ENCODE data around the gene SLC46A2.

The SLC46A2 gene

DNA sequence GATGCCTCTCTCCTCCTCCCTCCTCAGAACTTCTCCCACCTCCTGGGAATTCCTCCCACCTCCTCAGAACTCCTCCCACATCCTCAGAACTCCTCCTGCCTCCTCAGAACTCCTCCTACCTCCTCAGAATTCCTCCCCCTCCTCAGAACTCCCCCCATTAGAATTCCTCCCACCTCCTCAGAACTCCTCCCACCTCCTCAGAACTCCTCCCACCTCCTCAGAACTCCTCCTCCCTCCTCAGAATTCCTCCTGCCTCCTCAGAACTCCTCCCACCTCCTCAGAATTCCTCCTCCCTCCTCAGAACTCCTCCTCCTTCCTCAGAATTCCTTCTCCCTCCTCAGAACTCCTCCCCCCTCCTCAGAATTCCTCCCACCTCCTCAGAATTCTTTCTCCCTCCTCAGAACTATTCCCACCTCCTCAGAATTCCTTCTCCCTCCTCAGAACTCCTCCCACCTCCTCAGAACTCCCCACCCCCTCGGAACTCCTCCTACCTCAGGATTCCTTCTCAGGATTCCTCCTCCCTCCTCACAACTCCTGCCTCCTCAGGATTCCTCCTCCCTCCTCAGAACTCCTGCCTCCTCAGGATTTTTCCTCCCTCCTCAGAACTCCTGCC lies 23.9 kb downstream of the SLC46A2 start:
- Histone ChIP-seq H3K23ac (ENCODE audit: low read length) (no peak overlapping the region), H4K8ac (ENCODE audit: low read depth, low read length) (no peak overlapping the region), H2BK120ac (ENCODE audit: low read depth, low read length) (no peak overlapping the region), H2BK15ac (replicated peaks; ENCODE audit: low read depth) (no peak overlapping the region), H3K27me3 (ENCODE audit: insufficient read depth, low read length, poor library complexity) (no peaks in the 10 kb centered on the region), H3K4me2 (ENCODE audit: low read length) (no peak overlapping the region), H3K9ac (ENCODE audit: low read length) (no peak overlapping the region), H3K4me1 (ENCODE audit: control insufficient read depth, low read depth, low read length) (no peaks in the 10 kb centered on the region), H3K4ac (ENCODE audit: low read depth, low read length) (no peak overlapping the region), H3K18ac (ENCODE audit: low read length) (no peak overlapping the region), H3K27ac (ENCODE audit: low read depth, low read length) (no peak overlapping the region), H4K5ac (ENCODE audit: low read length) (no peak overlapping the region), H3K79me1 (ENCODE audit: low read length) (no peaks in the 10 kb centered on the region), H2AK5ac (ENCODE audit: low read length) (no peak overlapping the region), H2BK5ac (ENCODE audit: low read length) (no peak overlapping the region), H3K36me3 (ENCODE audit: control insufficient read depth, insufficient read depth, low read length) (no peaks in the 10 kb centered on the region), H3K79me2 (ENCODE audit: control insufficient read depth, insufficient read depth, low read length) (no peaks in the 10 kb centered on the region), H3K56ac (ENCODE audit: low read length) (no peak overlapping the region), H3K4me3 (ENCODE audit: low read length) (no peak overlapping the region)
- no CpG with 5 or more reads among the region's 1 CpG for WGBS (ENCODE audit: extremely low coverage, insufficient coverage, low lambda C conversion rate)
- DNase-seq, result peak; percentile 95

GRCh38 chr9:112864982-112865381 lies 25.7 kb downstream of the SLC46A2 start:
- Histone ChIP-seq H2BK5ac (ENCODE audit: low read length) (no peak overlapping the region), H3K4ac (ENCODE audit: low read depth, low read length) (no peak overlapping the region), H3K4me2 (ENCODE audit: low read length) (no peak overlapping the region), H3K4me3 (ENCODE audit: low read length) (no peak overlapping the region), H3K56ac (ENCODE audit: low read length) (no peak overlapping the region), H3K27ac (ENCODE audit: low read depth, low read length) (no peak overlapping the region), H2BK120ac (ENCODE audit: low read depth, low read length) (no peak overlapping the region), H4K5ac (ENCODE audit: low read length) (no peak overlapping the region), H4K8ac (ENCODE audit: low read depth, low read length) (no peak overlapping the region), H3K79me2 (ENCODE audit: control insufficient read depth, insufficient read depth, low read length) (no peaks in the 10 kb centered on the region), H2BK15ac (replicated peaks; ENCODE audit: low read depth) (no peak overlapping the region), H3K4me1 (ENCODE audit: control insufficient read depth, low read depth, low read length) (no peaks in the 10 kb centered on the region), H3K18ac (ENCODE audit: low read length) (no peak overlapping the region), H3K79me1 (ENCODE audit: low read length) (no peaks in the 10 kb centered on the region), H2AK5ac (ENCODE audit: low read length) (no peak overlapping the region), H3K36me3 (ENCODE audit: control insufficient read depth, insufficient read depth, low read length) (no peaks in the 10 kb centered on the region), H3K23ac (ENCODE audit: low read length) (no peak overlapping the region), H3K9ac (ENCODE audit: low read length) (no peak overlapping the region), H3K27me3 (ENCODE audit: insufficient read depth, low read length, poor library complexity) (no peaks in the 10 kb centered on the region)
- no peak for DNase-seq
- no CpG with 5 or more reads among the region's 7 CpGs for WGBS (ENCODE audit: extremely low coverage, insufficient coverage, low lambda C conversion rate)

GRCh38 chr9:112864403-112864802 lies 26.3 kb downstream of the SLC46A2 start:
- Histone ChIP-seq H4K8ac (ENCODE audit: low read depth, low read length) (no peak overlapping the region), H3K4me3 (ENCODE audit: low read length) (no peak overlapping the region), H2BK120ac (ENCODE audit: low read depth, low read length) (no peak overlapping the region), H4K5ac (ENCODE audit: low read length) (no peak overlapping the region), H3K36me3 (ENCODE audit: control insufficient read depth, insufficient read depth, low read length) (no peaks in the 10 kb centered on the region), H2AK5ac (ENCODE audit: low read length) (no peak overlapping the region), H3K9ac (ENCODE audit: low read length) (no peak overlapping the region), H3K23ac (ENCODE audit: low read length) (no peak overlapping the region), H3K4me1 (ENCODE audit: control insufficient read depth, low read depth, low read length) (no peaks in the 10 kb centered on the region), H3K79me2 (ENCODE audit: control insufficient read depth, insufficient read depth, low read length) (no peaks in the 10 kb centered on the region), H3K4me2 (ENCODE audit: low read length) (no peak overlapping the region), H2BK5ac (ENCODE audit: low read length) (no peak overlapping the region), H3K4ac (ENCODE audit: low read depth, low read length) (no peak overlapping the region), H2BK15ac (replicated peaks; ENCODE audit: low read depth) (no peak overlapping the region), H3K27me3 (ENCODE audit: insufficient read depth, low read length, poor library complexity) (no peaks in the 10 kb centered on the region), H3K18ac (ENCODE audit: low read length) (no peak overlapping the region), H3K56ac (ENCODE audit: low read length) (no peak overlapping the region), H3K27ac (ENCODE audit: low read depth, low read length) (no peak overlapping the region), H3K79me1 (ENCODE audit: low read length) (no peaks in the 10 kb centered on the region)
- no CpG with 5 or more reads among the region's 3 CpGs for WGBS (ENCODE audit: extremely low coverage, insufficient coverage, low lambda C conversion rate)
- peak; percentile 26 for DNase-seq

- Histone ChIP-seq H2BK5ac (ENCODE audit: low read length) (no peak overlapping the region), H3K79me2 (ENCODE audit: control insufficient read depth, insufficient read depth, low read length) (no peaks in the 10 kb centered on the region), H3K27ac (ENCODE audit: low read depth, low read length) (no peak overlapping the region), H2AK5ac (ENCODE audit: low read length) (no peak overlapping the region), H4K5ac (ENCODE audit: low read length) (no peak overlapping the region), H3K18ac (ENCODE audit: low read length) (no peak overlapping the region), H4K8ac (ENCODE audit: low read depth, low read length) (no peak overlapping the region), H2BK15ac (replicated peaks; ENCODE audit: low read depth) (no peak overlapping the region), H3K9ac (ENCODE audit: low read length) (no peak overlapping the region), H3K36me3 (ENCODE audit: control insufficient read depth, insufficient read depth, low read length) (no peaks in the 10 kb centered on the region), H2BK120ac (ENCODE audit: low read depth, low read length) (no peak overlapping the region), H3K4ac (ENCODE audit: low read depth, low read length) (no peak overlapping the region), H3K23ac (ENCODE audit: low read length) (no peak overlapping the region), H3K56ac (ENCODE audit: low read length) (no peak overlapping the region), H3K27me3 (ENCODE audit: insufficient read depth, low read length, poor library complexity) (no peaks in the 10 kb centered on the region), H3K79me1 (ENCODE audit: low read length) (no peaks in the 10 kb centered on the region), H3K4me3 (ENCODE audit: low read length) (no peak overlapping the region), H3K4me2 (ENCODE audit: low read length) (no peak overlapping the region), H3K4me1 (ENCODE audit: control insufficient read depth, low read depth, low read length) (no peaks in the 10 kb centered on the region)
- DNase-seq, result no peak
- WGBS (ENCODE audit: extremely low coverage, insufficient coverage, low lambda C conversion rate), result no CpG with 5 or more reads among the region's 2 CpGs
Measured at GRCh38 chr9:112863746-112864145, 26.9 kb downstream of the SLC46A2 start.

GRCh38 chr9:112863214-112863613 lies 27.5 kb downstream of the SLC46A2 start:
- H2BK120ac ChIP-seq (ENCODE audit: low read depth, low read length), result no peak overlapping the region
- no peaks in the 10 kb centered on the region for H3K27me3 ChIP-seq (ENCODE audit: insufficient read depth, low read length, poor library complexity)
- no CpG with 5 or more reads among the region's 4 CpGs for WGBS (ENCODE audit: extremely low coverage, insufficient coverage, low lambda C conversion rate)
- H3K56ac ChIP-seq (ENCODE audit: low read length), result no peak overlapping the region
- H2AK5ac ChIP-seq (ENCODE audit: low read length), result no peak overlapping the region
- H3K4me2 ChIP-seq (ENCODE audit: low read length), result no peak overlapping the region
- no peaks in the 10 kb centered on the region for H3K79me1 ChIP-seq (ENCODE audit: low read length)
- H2BK5ac ChIP-seq (ENCODE audit: low read length), result no peak overlapping the region
- no peak overlapping the region for H3K23ac ChIP-seq (ENCODE audit: low read length)
- no peak overlapping the region for H3K9ac ChIP-seq (ENCODE audit: low read length)
- H3K4me1 ChIP-seq (ENCODE audit: control insufficient read depth, low read depth, low read length), result no peaks in the 10 kb centered on the region
- no peak overlapping the region for H3K4ac ChIP-seq (ENCODE audit: low read depth, low read length)
- no peak overlapping the region for H4K8ac ChIP-seq (ENCODE audit: low read depth, low read length)
- no peak overlapping the region for H3K4me3 ChIP-seq (ENCODE audit: low read length)
- no peak for DNase-seq
- H2BK15ac ChIP-seq (replicated peaks; ENCODE audit: low read depth), result no peak overlapping the region
- H4K5ac ChIP-seq (ENCODE audit: low read length), result no peak overlapping the region
- H3K79me2 ChIP-seq (ENCODE audit: control insufficient read depth, insufficient read depth, low read length), result no peaks in the 10 kb centered on the region
- H3K27ac ChIP-seq (ENCODE audit: low read depth, low read length), result no peak overlapping the region
- H3K36me3 ChIP-seq (ENCODE audit: control insufficient read depth, insufficient read depth, low read length), result no peaks in the 10 kb centered on the region
- H3K18ac ChIP-seq (ENCODE audit: low read length), result no peak overlapping the region
